ENCODE measurements around the gene POLL. TPM values are rescaled to one million over a fixed set of nuclear protein-coding genes. Genes with fewer than 3 reads are reported as not detected.

POLL gene
- total RNA-seq, 4 donors from 2014 or later = 23.2 to 27.2 (median 26.0) TPM

- no peak for TF ChIP-seq CTCF (IDR thresholded peaks at IDR 0.05)
- TF ChIP-seq EP300 (IDR thresholded peaks at IDR 0.05) = no peak
- no peak for TF ChIP-seq POLR2A (IDR thresholded peaks at IDR 0.05; ENCODE audit: low read depth)
- TF ChIP-seq POLR2AphosphoS5 (IDR thresholded peaks at IDR 0.05) = no peak
- Histone ChIP-seq H3K36me3 (peaks cover 0 to 57% (median 10%) of the 10 kb centered on the region in 4 donors), H3K4me3 (no peak overlapping the region), H3K9me3 (no peaks in the 10 kb centered on the region), H3K4me1 (peaks cover 0 to 8% (median 4%) of the 10 kb centered on the region in 4 donors), H3K27ac (replicated peaks in 1 of 4) (no peak overlapping the region), H3K27me3 (no peaks in the 10 kb centered on the region)
- 93% methylated on average over 13 of the region's 13 CpGs for WGBS
- no peak for DNase-seq (ENCODE audit: extremely low spot score)
- intact Hi-C loops (cut with DNase I) = no loop called here
These were observed 42.0 kb upstream of the POLL start for GRCh38 chr10:101629837-101630632.

- 75% methylated on average over 1 of the region's 1 CpG for WGBS
- no peak for DNase-seq (ENCODE audit: extremely low spot score)
- H3K9me3 ChIP-seq = no peaks in the 10 kb centered on the region
- intact Hi-C loops (cut with DNase I) = no loop called here
- TF ChIP-seq EP300 (IDR thresholded peaks at IDR 0.05) (no peak), POLR2A (IDR thresholded peaks at IDR 0.05; ENCODE audit: low read depth) (no peak), POLR2AphosphoS5 (IDR thresholded peaks at IDR 0.05) (no peak), CTCF (IDR thresholded peaks at IDR 0.05) (no peak)
- peaks cover 0 to 8% (median 0%) of the 10 kb centered on the region in 4 donors for H3K4me1 ChIP-seq
- H3K27me3 ChIP-seq = no peaks in the 10 kb centered on the region
- H3K36me3 ChIP-seq = peaks cover 0 to 85% (median 32%) of the 10 kb centered on the region in 4 donors
- no peak overlapping the region for H3K27ac ChIP-seq (replicated peaks in 1 of 4)
- H3K4me3 ChIP-seq = no peak overlapping the region
These were observed 37.9 kb upstream of the POLL start for GRCh38 chr10:101625821-101626412.

GRCh38 chr10:101624526-101625102, 36.6 kb upstream of the POLL start:
- H3K36me3 ChIP-seq = peaks cover 0 to 84% (median 40%) of the 10 kb centered on the region in 4 donors
- TF ChIP-seq EP300 (IDR thresholded peaks at IDR 0.05) (no peak), CTCF (IDR thresholded peaks at IDR 0.05) (no peak), POLR2AphosphoS5 (IDR thresholded peaks at IDR 0.05) (no peak), POLR2A (IDR thresholded peaks at IDR 0.05; ENCODE audit: low read depth) (no peak)
- WGBS = 88% methylated on average over 4 of the region's 4 CpGs

GRCh38 chr10:101623528-101623927, 35.5 kb upstream of the POLL start:
- 87% methylated on average over 1 of the region's 1 CpG for WGBS
- Histone ChIP-seq H3K27me3 (no peaks in the 10 kb centered on the region), H3K4me3 (no peak overlapping the region), H3K27ac (replicated peaks in 1 of 4) (no peak overlapping the region), H3K4me1 (peaks cover 0 to 8% (median 0%) of the 10 kb centered on the region in 4 donors), H3K9me3 (no peaks in the 10 kb centered on the region), H3K36me3 (peaks cover 0 to 93% (median 44%) of the 10 kb centered on the region in 4 donors)
- DNase-seq (ENCODE audit: extremely low spot score) = no peak
- intact Hi-C loops (cut with DNase I) = no loop called here
- TF ChIP-seq EP300 (IDR thresholded peaks at IDR 0.05) = no peak
- TF ChIP-seq CTCF (IDR thresholded peaks at IDR 0.05) = no peak
- no peak for TF ChIP-seq POLR2A (IDR thresholded peaks at IDR 0.05; ENCODE audit: low read depth)
- TF ChIP-seq POLR2AphosphoS5 (IDR thresholded peaks at IDR 0.05) = no peak

More at GRCh38 chr10:101624526-101625102, 36.6 kb upstream of the POLL start:
- H3K27me3 ChIP-seq = no peaks in the 10 kb centered on the region
- H3K4me1 ChIP-seq = peaks cover 0 to 8% (median 0%) of the 10 kb centered on the region in 4 donors
- no peak overlapping the region for H3K4me3 ChIP-seq
- no peak for DNase-seq (ENCODE audit: extremely low spot score)
- H3K27ac ChIP-seq (replicated peaks in 1 of 4) = no peak overlapping the region
- intact Hi-C loops (cut with DNase I) = no loop called here
- H3K9me3 ChIP-seq = no peaks in the 10 kb centered on the region
